Panc1 (cell line): ENCODE results near the gene ATP6V1C2. TPM values are rescaled to one million over a fixed set of nuclear protein-coding genes. Genes with fewer than 3 reads are reported as not detected.

ENCODE experiments used
- ATAC-seq: fragments of 200-7000 bp; cut with Tn5 transposase; 2 replicates; pipeline ENCODE4 v1.9.1; 2020; ENCODE audit warnings: mild to moderate bottlenecking, moderate library complexity
- BruUV-seq: library from RNA; stranded (reverse); fragments of 400-500 nt; replicated peaks from 2 replicates; lab custom pipeline; 2021; lab: Mats Ljungman, UMichigan
- CTCF ChIA-PET: fragments of 300-600 bp; sonication (Branson Sonifier 250); formaldehyde crosslinking; loops from one replicate; lab custom pipeline; 2022; ENCODE audit warnings: antibody characterized with exemption; lab: Charles Lee
- POLR2A ChIA-PET: fragments of 300-600 bp; sonication (Branson Sonifier 250); formaldehyde crosslinking; loops from one replicate; lab custom pipeline; 2022; ENCODE audit warnings: antibody characterized with exemption; lab: Charles Lee
- DNase-seq: peaks from one replicate; pipeline ENCODE4 v3.0.0-alpha.2; 2010; ENCODE audit warnings: low read depth, low spot score
- H3K27ac ChIP-seq: 2 replicates; pipeline ENCODE4 v1.5.1; 2011; ENCODE audit warnings: mild to moderate bottlenecking, low read length, inconsistent platforms
- H3K27me3 ChIP-seq: fragments of 200-500 bp; sonication (Bioruptor generic); 2 replicates; pipeline ENCODE4 v1.6.0; 2014; ENCODE audit warnings: low read length, inconsistent platforms; ENCODE audit not compliant: control insufficient read depth, insufficient read depth
- H3K36me3 ChIP-seq: fragments of 200-500 bp; sonication (Bioruptor generic); 2 replicates; pipeline ENCODE4 v1.5.1; 2014; ENCODE audit warnings: inconsistent platforms, mild to moderate bottlenecking, low read length, moderate library complexity; ENCODE audit not compliant: control insufficient read depth, insufficient read depth
- H3K4me1 ChIP-seq: 2 replicates; pipeline ENCODE4 v1.5.1; 2011; ENCODE audit warnings: inconsistent platforms, mild to moderate bottlenecking, low read length, moderate library complexity; ENCODE audit not compliant: control insufficient read depth, insufficient read depth
- H3K4me3 ChIP-seq, 2 experiments: 2 replicates each; pipeline ENCODE4 v1.5.1; 2011 to 2012; ENCODE audit warnings: low read depth in 2 of 2, low read length in 2 of 2, mild to moderate bottlenecking in 2 of 2, inconsistent platforms in 1 of 2, moderate library complexity in 1 of 2
- H3K9me3 ChIP-seq: fragments of 200-500 bp; sonication (Bioruptor generic); 2 replicates; pipeline ENCODE4 v1.5.1; 2014; ENCODE audit warnings: low read depth, mild to moderate bottlenecking, inconsistent platforms, low read length, moderate library complexity; ENCODE audit not compliant: control insufficient read depth, insufficient read depth
- CTCF ChIP-seq: fragments of 450-650 bp; IDR thresholded peaks from 2 replicates; pipeline ENCODE4 v1.5.1; 2017; ENCODE audit warnings: mild to moderate bottlenecking
- POLR2AphosphoS5 ChIP-seq: IDR thresholded peaks from 2 replicates; pipeline ENCODE4 v1.6.1; 2012; ENCODE audit warnings: mild to moderate bottlenecking, low read depth, low read length, moderate library complexity
- REST ChIP-seq, 2 experiments: IDR thresholded peaks; 2 replicates each; pipeline ENCODE4 v1.6.1; 2011 to 2012; ENCODE audit warnings: low read depth in 2 of 2, control low read depth in 1 of 2, low read length in 1 of 2, mild to moderate bottlenecking in 1 of 2, moderate library complexity in 1 of 2; ENCODE audit not compliant: insufficient read depth in 1 of 2
- SIN3A ChIP-seq: IDR thresholded peaks from 2 replicates; pipeline ENCODE4 v1.6.1; 2012; ENCODE audit warnings: low read depth, mild to moderate bottlenecking, low read length, moderate library complexity, borderline replicate concordance; ENCODE audit not compliant: insufficient read depth
- TCF7L2 ChIP-seq: IDR thresholded peaks from 2 replicates; pipeline ENCODE4 v1.6.1; 2011; ENCODE audit warnings: mild to moderate bottlenecking, low read depth, low read length, inconsistent platforms
- in situ Hi-C: cut with HindIII; loops from 2 replicates; pipeline ENCODE4 v1.10.0; 2016; ENCODE audit warnings: low sequenced_read_pairs, low pct_unique_long_range_greater_than_20kb
- intact Hi-C: fragments of 100-400 bp; cut with micrococcal nuclease; formaldehyde crosslinking; loops from one replicate; pipeline ENCODE4 v1.10.0; 2022; ENCODE audit not compliant: unreplicated experiment
- total RNA-seq: library from RNA; stranded (reverse); gene quantifications from one replicate; pipeline ENCODE4 v1.2.1, GENCODE V29; 2021; ENCODE audit not compliant: unreplicated experiment

Gene ATP6V1C2
- total RNA-seq, 1 experiment from 2014 or later: 0.54 TPM

GRCh38 chr2:10700078-10700803 lies 21.2 kb upstream of the ATP6V1C2 start:
- no peak for ATAC-seq
- ChIA-PET POLR2A (no interaction called here), CTCF (no interaction called here)
- intact Hi-C loops: no loop called here
- Histone ChIP-seq H3K9me3 (no peaks in the 10 kb centered on the region), H3K4me1 (no peaks in the 10 kb centered on the region), H3K36me3 (no peaks in the 10 kb centered on the region), H3K27me3 (no peaks in the 10 kb centered on the region), H3K4me3 (no peak overlapping the region), H3K27ac (no peak overlapping the region)
- DNase-seq: no peak
- in situ Hi-C loops: no loop called here
- BruUV-seq: no TSS peak
- no peak for TF ChIP-seq SIN3A
- no peak for TF ChIP-seq TCF7L2
- no peak for TF ChIP-seq REST (IDR thresholded peaks at IDR 0.05; ENCODE audit: insufficient read depth in 1 of 2, low read depth in 2 of 2, low read length in 1 of 2)
- no peak for TF ChIP-seq POLR2AphosphoS5
- no peak for TF ChIP-seq CTCF

- ChIA-PET CTCF (no interaction called here), POLR2A (interaction anchor here (0.7 kb wide), 2 partner anchors 119 to 258 kb away, joined by 8 to 14 read pairs; no protein-coding TSS in a partner anchor)
- Histone ChIP-seq H3K27ac (no peak overlapping the region), H3K4me3 (no peak overlapping the region), H3K36me3 (no peaks in the 10 kb centered on the region), H3K9me3 (no peaks in the 10 kb centered on the region), H3K4me1 (no peaks in the 10 kb centered on the region), H3K27me3 (no peaks in the 10 kb centered on the region; the same call in 1 of the 2 replicates)
- in situ Hi-C loops (no loop called here), intact Hi-C loops (no loop called here)
- BruUV-seq: no TSS peak
- ATAC-seq (no peak), DNase-seq (no peak)
- TF ChIP-seq POLR2AphosphoS5: no peak
- no peak for TF ChIP-seq REST (IDR thresholded peaks at IDR 0.05; ENCODE audit: insufficient read depth in 1 of 2, low read depth in 2 of 2, low read length in 1 of 2)
- TF ChIP-seq CTCF: no peak
- TF ChIP-seq SIN3A: no peak
- TF ChIP-seq TCF7L2: no peak
Measured at GRCh38 chr2:10704034-10704594, 17.3 kb upstream of the ATP6V1C2 start.
